H1 (cell line): ENCODE data around the gene PLPP2. TPM values are rescaled to one million over a fixed set of nuclear protein-coding genes. Genes with fewer than 3 reads are reported as not detected.

Experiments
- CTCF ChIA-PET: fragments of 300-600 bp; sonication (Branson Sonifier 250); formaldehyde crosslinking; loops from one replicate; lab custom pipeline; 2021; ENCODE audit not compliant: partially characterized antibody; lab: Charles Lee
- POLR2A ChIA-PET: fragments of 300-600 bp; sonication (Branson Sonifier 250); formaldehyde crosslinking; loops from one replicate; lab custom pipeline; 2021; ENCODE audit warnings: inconsistent platforms; ENCODE audit not compliant: partially characterized antibody; lab: Charles Lee
- DNase-seq, 2 experiments: peaks; one replicate each; pipeline versions ENCODE4 v3.0.0 to v3.0.0-alpha.2; 2010 to 2022; ENCODE audit warnings: low spot score in 2 of 2, low read depth in 1 of 2, mixed read lengths in 1 of 2
- FAIRE-seq: peaks from 2 replicates; lab custom pipeline; 2011; peaks lifted over from hg19 to GRCh38; lab: Jason Lieb, UNC
- H2AFZ ChIP-seq: 2 replicates; pipeline ENCODE4 v1.8.1; 2012; ENCODE audit warnings: low read length, inconsistent platforms
- H2AK5ac ChIP-seq: 2 replicates; pipeline ENCODE4 v1.6.1; 2013; ENCODE audit warnings: low read depth, low read length
- H2BK120ac ChIP-seq: replicated peaks from 2 replicates; pipeline ENCODE3; 2013; ENCODE audit warnings: low read depth, low read length, inconsistent platforms
- H2BK12ac ChIP-seq: 2 replicates; pipeline ENCODE4 v1.6.1; 2013; ENCODE audit warnings: low read depth, low read length
- H2BK15ac ChIP-seq: 2 replicates; pipeline ENCODE4 v1.6.1; 2013; ENCODE audit warnings: low read length
- H2BK20ac ChIP-seq: 2 replicates; pipeline ENCODE4 v1.6.1; 2013; ENCODE audit warnings: low read length
- H2BK5ac ChIP-seq: 2 replicates; pipeline ENCODE4 v1.6.1; 2013; ENCODE audit warnings: low read depth, low read length
- H3K14ac ChIP-seq: 2 replicates; pipeline ENCODE4 v1.6.1; 2013; ENCODE audit warnings: inconsistent platforms; ENCODE audit not compliant: insufficient read length
- H3K18ac ChIP-seq: 2 replicates; pipeline ENCODE4 v1.6.1; 2013; ENCODE audit warnings: low read length; ENCODE audit errors: extremely low read depth
- H3K23ac ChIP-seq: 2 replicates; pipeline ENCODE4 v1.6.1; 2013; ENCODE audit warnings: inconsistent platforms; ENCODE audit not compliant: insufficient read length
- H3K23me2 ChIP-seq: 2 replicates; pipeline ENCODE4 v1.6.1; 2013; ENCODE audit warnings: low read depth, low read length
- H3K27ac ChIP-seq: 2 replicates; pipeline ENCODE4 v1.6.1; 2011; ENCODE audit warnings: low read depth, low read length, inconsistent platforms
- H3K27me3 ChIP-seq, 4 experiments: replicated peaks in 1 of 4; 1 replicate in 1 of 4; 2 replicates in 3 of 4; pipeline versions ENCODE4 v1.6.1 to v1.8.1; 2011 to 2013; ENCODE audit warnings: low read length in 3 of 4, mild to moderate bottlenecking in 3 of 4, inconsistent platforms in 2 of 4, mixed read lengths in 2 of 4, moderate library complexity in 1 of 4; ENCODE audit not compliant: control insufficient read depth in 3 of 4, insufficient read depth in 3 of 4; ENCODE audit errors: extremely low read depth in 1 of 4
- H3K36me3 ChIP-seq, 4 experiments: 2 replicates each; pipeline versions ENCODE4 v1.6.1 to v1.8.1; 2011 to 2013; ENCODE audit warnings: mild to moderate bottlenecking in 4 of 4, low read length in 3 of 4, moderate library complexity in 2 of 4, control low read depth in 1 of 4, inconsistent platforms in 1 of 4; ENCODE audit not compliant: insufficient read depth in 4 of 4, control insufficient read depth in 2 of 4
- H3K4ac ChIP-seq: replicated peaks from 2 replicates; pipeline ENCODE3; 2013; ENCODE audit warnings: low read length, low read depth, mixed read lengths, inconsistent platforms; ENCODE audit not compliant: insufficient read length
- H3K4me1 ChIP-seq, 4 experiments: replicated peaks in 1 of 4; 1 replicate in 1 of 4; 2 replicates in 3 of 4; pipeline versions ENCODE4 v1.6.1 to v1.8.1; 2011 to 2013; ENCODE audit warnings: low read length in 3 of 4, inconsistent platforms in 2 of 4, mixed read lengths in 1 of 4; ENCODE audit not compliant: insufficient read depth in 4 of 4, control insufficient read depth in 3 of 4
- H3K4me2 ChIP-seq, 2 experiments: 2 replicates each; pipeline versions ENCODE4 v1.6.1 to v1.8.1; 2011 to 2013; ENCODE audit warnings: low read depth in 2 of 2, low read length in 2 of 2, control low read depth in 1 of 2, inconsistent platforms in 1 of 2, mild to moderate bottlenecking in 1 of 2; ENCODE audit not compliant: insufficient read depth in 1 of 2
- H3K4me3 ChIP-seq, 4 experiments: fragments of 200-600, 300-600 bp in 1 of 4; sonication (generic), shearing (Covaris generic), sonication (Bioruptor Twin) in 1 of 4; 2 replicates each; pipeline versions ENCODE4 v1.5.1 to v1.8.1; 2011 to 2016; ENCODE audit warnings: low read length in 4 of 4, low read depth in 3 of 4, control low read depth in 2 of 4, inconsistent platforms in 2 of 4, mild to moderate bottlenecking in 2 of 4, mixed read lengths in 1 of 4, moderate library complexity in 1 of 4; ENCODE audit not compliant: insufficient read depth in 2 of 4; ENCODE audit errors: extremely low read depth in 1 of 4
- H3K56ac ChIP-seq: replicated peaks from 2 replicates; pipeline ENCODE3; 2013; ENCODE audit warnings: low read depth, mild to moderate bottlenecking, mixed read lengths, low read length, inconsistent platforms; ENCODE audit not compliant: insufficient read length
- H3K79me1 ChIP-seq: 2 replicates; pipeline ENCODE4 v1.6.1; 2013; ENCODE audit warnings: low read depth, low read length, control low read depth
- H3K79me2 ChIP-seq, 2 experiments: 2 replicates each; pipeline versions ENCODE4 v1.6.1 to v1.8.1; 2012 to 2013; ENCODE audit warnings: low read length in 2 of 2, mild to moderate bottlenecking in 2 of 2, inconsistent platforms in 1 of 2; ENCODE audit not compliant: insufficient read depth in 2 of 2, control insufficient read depth in 1 of 2
- H3K9ac ChIP-seq, 4 experiments: replicated peaks in 1 of 4; 1 replicate in 1 of 4; 2 replicates in 3 of 4; pipeline versions ENCODE4 v1.6.1 to v1.8.1; 2011 to 2013; ENCODE audit warnings: low read depth in 3 of 4, low read length in 3 of 4, control low read depth in 2 of 4, mild to moderate bottlenecking in 2 of 4, moderate library complexity in 2 of 4, inconsistent platforms in 1 of 4; ENCODE audit errors: extremely low read depth in 1 of 4
- H3K9me3 ChIP-seq, 2 experiments: 2 replicates each; pipeline versions ENCODE4 v1.6.1 to v1.8.1; 2012 to 2013; ENCODE audit warnings: mild to moderate bottlenecking in 2 of 2, moderate library complexity in 2 of 2, control low read depth in 1 of 2, inconsistent platforms in 1 of 2, low read depth in 1 of 2, low read length in 1 of 2, mixed read lengths in 1 of 2; ENCODE audit not compliant: insufficient read depth in 2 of 2
- H4K20me1 ChIP-seq, 2 experiments: replicated peaks in 1 of 2; 2 replicates each; pipeline versions ENCODE3 to v1.8.1; 2011 to 2013; ENCODE audit warnings: inconsistent platforms in 2 of 2, low read length in 2 of 2, mild to moderate bottlenecking in 1 of 2; ENCODE audit not compliant: insufficient read depth in 2 of 2, control insufficient read depth in 1 of 2
- H4K5ac ChIP-seq: 2 replicates; pipeline ENCODE4 v1.6.1; 2013; ENCODE audit warnings: low read length, low read depth, mixed read lengths, inconsistent platforms; ENCODE audit not compliant: insufficient read length
- H4K8ac ChIP-seq: 2 replicates; pipeline ENCODE4 v1.8.0; 2013; ENCODE audit warnings: mild to moderate bottlenecking, moderate library complexity, low read length, inconsistent platforms; ENCODE audit not compliant: insufficient read depth; ENCODE audit errors: extremely low read depth
- H4K91ac ChIP-seq: replicated peaks from 2 replicates; pipeline ENCODE3; 2013; ENCODE audit warnings: low read length, mixed read lengths, inconsistent platforms; ENCODE audit not compliant: insufficient read length
- ASH2L ChIP-seq: fragments of 200-600, 300-600 bp; sonication (generic); IDR thresholded peaks from one replicate; pipeline ENCODE4 v1.7.1; 2017; ENCODE audit warnings: low read length
- BACH1 ChIP-seq: IDR thresholded peaks from 2 replicates; pipeline ENCODE4 v1.6.1; 2012; ENCODE audit warnings: low read length, improper control_type of control experiment
- BCL11A ChIP-seq, 2 experiments: IDR thresholded peaks; one replicate each; pipeline ENCODE4 v1.6.1; 2011; ENCODE audit warnings: low read depth in 2 of 2, low read length in 2 of 2, mild to moderate bottlenecking in 2 of 2
- EP300 ChIP-seq, 2 experiments: IDR thresholded peaks; 1 replicate in 1 of 2; 2 replicates in 1 of 2; pipeline ENCODE4 v1.6.1; 2011 to 2012; ENCODE audit warnings: low read depth in 2 of 2, low read length in 2 of 2, mild to moderate bottlenecking in 2 of 2, borderline replicate concordance in 1 of 2, inconsistent platforms in 1 of 2, moderate library complexity in 1 of 2
- NANOG ChIP-seq: IDR thresholded peaks from 2 replicates; pipeline ENCODE4 v1.6.1; 2011; ENCODE audit warnings: low read length, low read depth, mild to moderate bottlenecking, inconsistent platforms; ENCODE audit not compliant: insufficient read depth, poor library complexity, severe bottlenecking
- POLR2AphosphoS5 ChIP-seq: IDR thresholded peaks from 2 replicates; pipeline ENCODE4 v1.6.1; 2011; ENCODE audit warnings: low read depth, low read length
- RFX5 ChIP-seq: IDR thresholded peaks from 2 replicates; pipeline ENCODE4 v1.6.1; 2011; ENCODE audit warnings: low read depth, low read length, improper control_type of control experiment, borderline replicate concordance
- SIX5 ChIP-seq: IDR thresholded peaks from 2 replicates; pipeline ENCODE4 v1.6.1; 2011; ENCODE audit warnings: mild to moderate bottlenecking, low read depth, low read length
- TBP ChIP-seq: IDR thresholded peaks from 2 replicates; pipeline ENCODE4 v1.6.1; 2011; ENCODE audit warnings: low read depth, low read length, improper control_type of control experiment
- TEAD4 ChIP-seq: IDR thresholded peaks from 2 replicates; pipeline ENCODE4 v1.6.1; 2012; ENCODE audit warnings: low read depth, low read length, inconsistent platforms, mixed read lengths
- WGBS, 2 experiments: shearing (Covaris generic) in 1 of 2; methylation state at CpG; one replicate each; pipeline versions ENCODE4 v1.1.6 to v1.1.7; 2013 to 2015; ENCODE audit warnings: low lambda C conversion rate in 2 of 2, mixed read lengths in 2 of 2, inconsistent platforms in 1 of 2, low coverage in 1 of 2, missing lambda C conversion rate in 1 of 2; ENCODE audit not compliant: insufficient replicate concordance in 2 of 2, insufficient coverage in 1 of 2, insufficient read length in 1 of 2; ENCODE audit errors: extremely low coverage in 1 of 2, missing lambda C conversion rate in 1 of 2; 5-methylcytosine and 5-hydroxymethylcytosine counted together
- polyA plus RNA-seq, 7 experiments: library from polyadenylated mRNA; depleted of rRNA in 3 of 7; stranded (reverse) in 5 of 7; unstranded in 2 of 7; fragments of >200 nt in 5 of 7; fragments of 200-250 nt in 2 of 7; gene quantifications; 1 replicate in 5 of 7; 2 replicates in 1 of 7; 4 replicates in 1 of 7; pipeline versions ENCODE4 v1.2.1 to v1.2.3, GENCODE V29; 2011 to 2013; ENCODE audit warnings: missing spikeins in 2 of 7, mixed read lengths in 2 of 7
- total RNA-seq: library from RNA; stranded (reverse); fragmentation: NEBNext Ultra II Directional; extraction: Animal tissue kit (Norgen Biotek cat#: 25700); gene quantifications from 2 replicates; pipeline ENCODE4 v1.2.1, GENCODE V29; 2021
- TF ChIP-seq, protein P1 (sequence below): IDR thresholded peaks from 2 replicates; pipeline ENCODE4 v1.6.1; 2011; ENCODE audit warnings: low read length, improper control_type of control experiment

Gene PLPP2
- total and polyA plus RNA-seq, 2 of the 8 experiments (the other 6 are each of a cell fraction or from before 2014, with no cell fraction given) = 101 to 195 TPM

DNA sequence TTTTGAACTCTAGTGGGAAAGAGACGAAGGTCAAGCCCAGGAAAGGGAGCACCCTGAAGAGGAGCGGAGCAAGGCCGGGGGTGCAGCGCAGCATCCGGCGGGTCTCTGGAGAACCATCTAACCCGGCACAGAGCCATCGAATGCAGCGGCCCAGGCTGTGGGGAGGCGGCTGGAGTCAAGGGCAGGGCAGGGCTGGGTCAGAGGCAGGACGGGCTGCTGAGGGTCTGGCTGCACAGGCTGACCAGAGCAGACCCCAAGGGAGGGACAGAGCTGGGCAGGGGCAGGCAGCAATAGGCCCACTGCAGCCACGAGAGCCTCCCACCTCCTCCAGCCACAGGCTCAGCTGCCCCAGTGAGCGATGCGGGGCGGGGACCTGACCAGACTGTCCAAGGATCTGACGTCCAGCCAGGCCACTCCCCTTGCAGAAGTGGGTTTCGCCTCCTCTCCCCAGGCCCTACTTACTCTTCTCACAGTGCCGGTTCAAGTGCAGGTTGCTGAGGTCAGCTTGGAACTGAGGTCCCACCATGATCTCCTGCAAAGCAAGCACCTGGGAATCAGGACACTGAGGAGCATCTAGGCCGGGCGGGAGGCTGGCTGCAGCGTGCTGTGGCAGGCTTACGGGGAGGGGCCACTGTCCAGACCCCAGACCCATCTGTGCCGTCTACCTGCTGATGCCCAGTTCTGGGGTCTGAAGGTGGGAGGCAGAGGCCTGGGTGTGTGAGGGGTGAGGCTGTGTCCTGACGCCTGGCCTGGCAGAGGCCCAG, 34.2 kb upstream of the PLPP2 start:
- H2AK5ac ChIP-seq = no peak overlapping the region
- POLR2A ChIA-PET = interaction anchor here (1.3 kb wide), 1 partner anchor 18 kb away, joined by 3 read pairs; no protein-coding TSS in a partner anchor
- no peak overlapping the region for H3K27ac ChIP-seq
- peaks cover 35 to 89% (median 66%) of the 10 kb centered on the region in 4 experiments for H3K36me3 ChIP-seq
- peaks cover 17 to 37% of the 10 kb centered on the region in 2 experiments for H3K79me2 ChIP-seq
- H4K20me1 ChIP-seq = peaks cover 2 to 22% of the 10 kb centered on the region in 2 experiments
- H2BK120ac ChIP-seq = no peak overlapping the region
- H4K8ac ChIP-seq = 0 out of 2 replicates have a peak overlapping the region, but pooled peaks have one; percentile 14
- no peak overlapping the region for H3K9ac ChIP-seq
- H4K91ac ChIP-seq = no peak overlapping the region
- peaks cover 7 to 13% of the 10 kb centered on the region in 2 experiments; a peak in 3 of 4 replicates for H3K9me3 ChIP-seq
- no peak overlapping the region for H2AFZ ChIP-seq
- no peak overlapping the region for H2BK12ac ChIP-seq
- H3K56ac ChIP-seq = no peak overlapping the region
- H2BK5ac ChIP-seq = no peak overlapping the region; the same call in 1 of the 2 replicates
- H3K4me1 ChIP-seq = no peaks in the 10 kb centered on the region
- H2BK15ac ChIP-seq = no peak overlapping the region
- H3K18ac ChIP-seq = no peak overlapping the region
- H2BK20ac ChIP-seq = no peak overlapping the region
- FAIRE-seq = no peak
- no peak overlapping the region for H3K4me2 ChIP-seq
- peaks cover 4% of the 10 kb centered on the region; the same call in 1 of the 2 replicates for H3K23me2 ChIP-seq
- DNase-seq = no peak
- no peak overlapping the region for H3K4ac ChIP-seq
- CTCF ChIA-PET = no interaction called here
- H4K5ac ChIP-seq = no peak overlapping the region
- peaks cover 13% of the 10 kb centered on the region for H3K79me1 ChIP-seq
- 95% methylated on average over 23 of the region's 24 CpGs; no CpG with 5 or more reads in 1 of the 2 experiments for WGBS, 2 experiments
- no peak overlapping the region for H3K4me3 ChIP-seq
- no peaks in the 10 kb centered on the region for H3K27me3 ChIP-seq
- no peak overlapping the region for H3K14ac ChIP-seq
- H3K23ac ChIP-seq = no peak overlapping the region
- no peak for TF ChIP-seq EP300 (IDR thresholded peaks at IDR 0.05; ENCODE audit: borderline replicate concordance in 1 of 2, low read depth in 2 of 2, low read length in 2 of 2)
- no peak for TF ChIP-seq SIX5
- no peak for TF ChIP-seq ASH2L
- TF ChIP-seq POLR2AphosphoS5 = no peak
- TF ChIP-seq, protein P1, sequence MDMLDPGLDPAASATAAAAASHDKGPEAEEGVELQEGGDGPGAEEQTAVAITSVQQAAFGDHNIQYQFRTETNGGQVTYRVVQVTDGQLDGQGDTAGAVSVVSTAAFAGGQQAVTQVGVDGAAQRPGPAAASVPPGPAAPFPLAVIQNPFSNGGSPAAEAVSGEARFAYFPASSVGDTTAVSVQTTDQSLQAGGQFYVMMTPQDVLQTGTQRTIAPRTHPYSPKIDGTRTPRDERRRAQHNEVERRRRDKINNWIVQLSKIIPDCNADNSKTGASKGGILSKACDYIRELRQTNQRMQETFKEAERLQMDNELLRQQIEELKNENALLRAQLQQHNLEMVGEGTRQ = no peak
- no peak for TF ChIP-seq NANOG
- TF ChIP-seq BCL11A (IDR thresholded peaks at IDR 0.05; ENCODE audit: low read depth in 2 of 2, low read length in 2 of 2) = no peak
- no peak for TF ChIP-seq RFX5
- TF ChIP-seq TBP = no peak
- TF ChIP-seq TEAD4 = no peak
- no peak for TF ChIP-seq BACH1
